ENCODE results near the gene RNF141. TPM values are rescaled to one million over a fixed set of nuclear protein-coding genes. Genes with fewer than 3 reads are reported as not detected.

Gene RNF141
- total and polyA plus RNA-seq, 7 donors = 5.0 to 42.2 (median 16.6) TPM

GRCh38 chr11:10505278-10506007 is 35.5 kb downstream of the RNF141 start:
- no peak for DNase-seq
- no peak for TF ChIP-seq CTCF (IDR thresholded peaks at IDR 0.05)
- Histone ChIP-seq H3K9me3 (no peaks in the 10 kb centered on the region), H3K27ac (no peak overlapping the region), H3K4me1 (no peaks in the 10 kb centered on the region), H3K36me3 (ENCODE audit: insufficient read depth in 1 of 2, low read depth in 1 of 2) (no peaks in the 10 kb centered on the region), H3K4me3 (no peak overlapping the region), H3K27me3 (ENCODE audit: insufficient read depth in 3 of 3, low read length in 2 of 3) (no peaks in the 10 kb centered on the region)
- intact Hi-C loops (cut with DNase I) = no loop called here
- ATAC-seq = no peak
- WGBS, 3 donors = 72 to 76% (median 75%) methylated on average over 6 of the region's 6 CpGs

GRCh38 chr11:10504490-10504889 is 36.5 kb downstream of the RNF141 start:
- no peaks in the 10 kb centered on the region for H3K36me3 ChIP-seq (ENCODE audit: insufficient read depth in 1 of 2, low read depth in 1 of 2)
- H3K9me3 ChIP-seq = no peaks in the 10 kb centered on the region
- DNase-seq (no peak), ATAC-seq (no peak)
- no peak overlapping the region for H3K4me3 ChIP-seq
- H3K27ac ChIP-seq = no peak overlapping the region
- WGBS, 3 donors = 96 to 97% (median 96%) methylated on average over 11 of the region's 11 CpGs
- H3K27me3 ChIP-seq (ENCODE audit: insufficient read depth in 3 of 3, low read length in 2 of 3) = no peaks in the 10 kb centered on the region
- no peak for TF ChIP-seq CTCF (IDR thresholded peaks at IDR 0.05)
- H3K4me1 ChIP-seq = no peaks in the 10 kb centered on the region
- intact Hi-C loops (cut with DNase I) = no loop called here

DNA sequence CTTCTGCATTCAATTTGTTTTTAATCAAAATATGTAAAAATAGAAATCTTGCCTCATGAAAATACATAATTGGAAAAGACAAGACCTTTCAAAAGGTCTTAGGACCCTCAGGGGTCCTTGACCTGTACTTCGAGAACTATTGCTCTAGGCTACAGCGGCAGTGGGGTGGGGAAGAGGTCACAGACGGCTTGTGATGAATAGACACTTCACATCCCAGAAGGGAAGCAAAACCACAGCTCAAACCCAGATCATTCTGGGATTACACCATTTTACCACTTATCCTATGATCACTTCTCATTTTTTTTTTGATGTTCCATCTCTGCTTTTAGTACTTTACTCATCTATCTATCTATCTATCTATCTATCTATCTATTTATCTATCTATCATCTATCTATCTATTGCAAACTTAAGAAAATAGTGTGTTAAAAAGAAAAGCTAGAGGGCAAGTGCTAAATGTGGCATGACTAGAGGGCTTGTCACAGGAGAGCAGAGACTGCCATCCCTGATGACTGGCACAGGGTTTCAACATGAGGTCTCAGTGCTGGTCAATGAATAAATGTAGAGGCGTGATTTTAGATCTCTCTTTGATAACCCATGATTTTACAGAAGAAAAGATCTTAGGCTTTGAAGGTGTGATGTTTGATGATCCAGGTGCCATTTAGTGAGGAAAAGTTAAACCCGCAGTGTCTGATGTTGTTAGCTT is 37.1 kb downstream of the RNF141 start:
- Histone ChIP-seq H3K27me3 (ENCODE audit: insufficient read depth in 3 of 3, low read length in 2 of 3) (no peaks in the 10 kb centered on the region), H3K4me1 (no peaks in the 10 kb centered on the region), H3K9me3 (no peaks in the 10 kb centered on the region), H3K4me3 (no peak overlapping the region), H3K36me3 (ENCODE audit: insufficient read depth in 1 of 2, low read depth in 1 of 2) (no peaks in the 10 kb centered on the region), H3K27ac (no peak overlapping the region)
- intact Hi-C loops (cut with DNase I) = no loop called here
- 88 to 95% (median 91%) methylated on average over 5 of the region's 5 CpGs for WGBS, 3 donors
- no peak for TF ChIP-seq CTCF (IDR thresholded peaks at IDR 0.05)
- ATAC-seq (no peak), DNase-seq (no peak)

- DNase-seq (no peak), ATAC-seq (no peak)
- H3K4me1 ChIP-seq = no peaks in the 10 kb centered on the region
- H3K9me3 ChIP-seq = no peaks in the 10 kb centered on the region
- TF ChIP-seq CTCF (IDR thresholded peaks at IDR 0.05) = no peak
- intact Hi-C loops (cut with DNase I) = no loop called here
- H3K27ac ChIP-seq = no peak overlapping the region
- H3K27me3 ChIP-seq (ENCODE audit: insufficient read depth in 3 of 3, low read length in 2 of 3) = no peaks in the 10 kb centered on the region
- WGBS, 3 donors = 90 to 91% (median 91%) methylated on average over 2 of the region's 2 CpGs
- no peak overlapping the region for H3K4me3 ChIP-seq
- H3K36me3 ChIP-seq (ENCODE audit: insufficient read depth in 1 of 2, low read depth in 1 of 2) = no peaks in the 10 kb centered on the region
These were observed 37.8 kb downstream of the RNF141 start for GRCh38 chr11:10503221-10503620.
